ENCODE data around the gene OR5H15. TPM values are rescaled to one million over a fixed set of nuclear protein-coding genes. Genes with fewer than 3 reads are reported as not detected.
"Not testable (repeated sequence)": the region's sequence is repeated elsewhere in the genome, so short reads cannot be mapped to it uniquely, and the experiment has no call there.

Gene OR5H15
- not detected in 2 replicates for total RNA-seq

DNA sequence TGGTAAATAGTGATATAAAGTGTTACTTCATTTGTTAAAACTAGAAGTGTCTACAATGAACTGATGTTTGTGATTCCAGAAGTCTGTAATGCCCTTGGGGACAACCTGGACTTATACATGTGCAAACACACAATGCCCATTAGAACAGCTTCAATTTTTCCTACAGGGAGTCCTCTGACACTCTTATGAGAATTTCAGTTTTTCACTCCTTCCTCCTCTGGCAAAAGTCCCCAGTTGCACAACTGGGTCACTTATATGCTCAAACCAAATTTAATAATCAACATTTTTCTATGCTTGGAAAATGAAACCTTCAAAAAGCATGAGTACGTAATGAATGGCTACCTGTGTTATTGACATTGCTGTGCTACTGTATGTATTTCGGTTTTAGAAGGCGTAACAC lies at the start of gene OR5H15:
TSS of gene OR5H15 (plus strand) at position 301 of the 400 bp plus-strand sequence. CDS start 2,004 bp downstream, outside the sequence.
- intact Hi-C loops (cut with micrococcal nuclease) = no loop called here

DNA sequence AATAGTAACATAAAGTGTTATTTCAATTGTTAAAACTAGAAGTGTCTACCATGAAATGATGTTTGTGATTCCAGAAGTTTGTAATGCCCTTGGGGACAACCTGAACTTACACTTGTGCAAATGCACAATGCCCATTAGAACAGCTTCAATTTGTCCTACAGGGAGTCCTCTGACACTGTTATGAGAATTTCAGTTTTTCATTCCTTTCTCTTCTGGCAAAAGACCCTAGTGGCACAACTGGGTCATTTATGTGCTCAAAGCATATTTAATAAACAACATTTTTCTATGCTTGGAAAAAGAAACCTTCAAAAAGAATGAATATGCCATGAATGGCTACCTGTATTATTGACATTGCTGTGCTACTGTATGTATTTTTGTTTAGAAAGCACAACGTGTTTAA lies 36.1 kb upstream of the OR5H15 start, which contains the start of gene OR5H1:
TSS of gene OR5H1 (plus strand) at position 301 of the 400 bp plus-strand sequence. CDS start 1,977 bp downstream, outside the sequence.
- intact Hi-C loops (cut with micrococcal nuclease) = no loop called here

DNA sequence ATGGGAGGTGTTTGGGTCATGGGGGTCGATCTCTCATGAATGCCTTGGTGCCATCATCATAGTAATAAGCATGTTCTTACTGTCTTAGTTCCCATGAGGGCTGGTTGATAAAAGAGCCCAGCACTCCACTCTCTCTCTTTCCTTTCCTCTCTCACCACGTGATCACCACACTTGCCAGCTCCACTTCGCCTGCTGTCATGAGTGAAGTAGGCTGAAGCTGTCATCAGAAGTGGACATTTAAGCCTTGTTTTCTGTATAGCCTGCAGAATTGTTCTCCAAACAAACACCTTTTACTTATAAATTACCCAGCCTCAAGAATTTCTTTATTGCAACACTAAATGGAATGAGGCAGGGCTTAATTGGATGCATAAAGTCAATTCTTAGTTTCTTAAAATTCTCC lies 29.9 kb upstream of the OR5H15 start:
- intact Hi-C loops (cut with micrococcal nuclease) = no loop called here

DNA sequence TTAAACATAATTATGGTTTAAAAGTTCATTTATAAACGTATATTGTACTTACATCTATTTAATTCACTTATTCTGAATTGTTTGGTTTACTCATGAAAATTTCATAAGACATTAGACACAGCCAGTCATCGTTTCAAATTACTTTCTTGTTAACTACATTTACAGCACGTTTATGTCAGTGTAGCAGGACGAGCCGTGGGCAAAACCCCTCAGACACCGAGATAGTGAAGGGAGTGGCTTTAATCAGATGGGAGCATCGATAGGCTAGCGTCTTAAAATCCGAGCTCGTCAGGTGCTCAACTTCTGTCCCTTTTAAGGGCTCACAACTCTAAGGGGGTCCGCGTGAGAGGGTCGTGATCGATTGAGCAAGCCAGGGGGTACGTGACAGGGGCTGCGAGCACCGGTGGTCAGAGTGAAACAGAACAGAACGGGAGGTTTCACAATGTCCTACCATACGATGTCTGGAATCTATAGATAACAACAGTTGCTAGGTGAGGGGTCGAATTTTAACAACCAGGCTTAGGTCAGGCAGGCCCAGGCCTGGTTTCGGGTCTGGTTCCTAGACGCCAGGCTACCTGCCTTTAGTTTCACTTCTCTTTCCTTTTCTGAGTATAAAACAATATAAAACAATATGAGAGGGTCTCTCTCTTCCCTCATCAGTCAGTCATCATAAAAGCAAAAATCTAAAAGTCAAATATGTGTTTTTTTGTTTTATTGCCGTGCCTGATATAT lies 28.5 kb upstream of the OR5H15 start:
- intact Hi-C loops (cut with micrococcal nuclease) = not testable (repeated sequence)

DNA sequence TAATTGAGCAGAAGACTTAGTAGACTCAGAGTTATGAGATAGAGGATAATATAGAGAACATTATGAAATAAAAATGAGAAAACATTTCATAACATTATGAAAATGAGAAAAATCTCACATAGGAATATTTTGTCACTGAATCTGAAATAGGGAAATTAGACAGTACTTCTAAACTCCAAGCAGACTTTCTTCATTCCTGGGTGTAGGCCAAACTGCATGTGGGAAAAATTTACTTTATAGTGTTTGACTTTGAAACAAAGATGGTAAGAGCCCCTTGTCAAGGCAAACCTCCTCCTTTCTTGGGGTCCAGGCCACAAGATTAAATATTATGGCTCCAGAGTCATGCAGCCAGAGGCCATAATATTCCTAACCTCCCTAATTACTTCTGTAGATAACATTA lies 26.0 kb upstream of the OR5H15 start:
- intact Hi-C loops (cut with micrococcal nuclease) = no loop called here

DNA sequence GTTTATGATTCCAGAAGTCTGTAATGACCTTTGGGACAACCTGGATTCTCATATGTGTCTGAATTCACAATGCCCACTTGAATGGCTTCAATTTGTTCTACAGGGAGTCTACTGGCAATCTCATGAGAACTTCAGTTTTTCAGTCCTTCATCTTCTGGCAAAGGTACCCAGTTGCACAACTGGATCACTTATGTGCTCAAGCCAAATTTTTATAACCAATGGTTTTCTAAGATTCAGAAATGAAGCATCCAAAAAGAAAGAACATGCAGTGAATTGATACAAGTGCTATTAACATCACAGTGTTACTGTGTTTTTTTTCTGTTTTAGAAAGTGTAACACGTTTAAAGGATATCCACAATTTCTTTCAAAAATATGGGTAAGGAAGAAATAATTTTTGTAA lies 19.3 kb upstream of the OR5H15 start, which contains the start of gene OR5H14:
TSS of gene OR5H14 (plus strand) at position 301 of the 400 bp plus-strand sequence. CDS start 1,907 bp downstream, outside the sequence.
- intact Hi-C loops (cut with micrococcal nuclease) = no loop called here

DNA sequence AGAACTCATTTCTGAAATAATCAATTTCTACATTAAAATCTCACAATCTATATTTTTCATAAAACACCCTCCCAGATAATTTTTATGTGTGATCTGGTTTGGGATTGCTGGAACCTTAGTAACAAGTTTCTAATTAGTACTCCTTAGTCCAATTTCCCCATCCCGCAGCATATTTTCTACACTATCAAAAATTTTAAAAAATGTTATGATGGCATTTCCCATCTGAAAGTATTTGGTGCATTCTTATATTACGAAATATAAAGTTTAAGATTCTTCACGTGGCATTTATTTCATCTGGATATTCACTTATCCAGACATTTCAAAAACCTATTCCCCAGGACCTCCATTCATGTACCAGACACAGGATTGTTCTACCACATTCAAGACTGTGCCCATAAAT lies 17.7 kb upstream of the OR5H15 start:
- intact Hi-C loops (cut with micrococcal nuclease) = no loop called here

DNA sequence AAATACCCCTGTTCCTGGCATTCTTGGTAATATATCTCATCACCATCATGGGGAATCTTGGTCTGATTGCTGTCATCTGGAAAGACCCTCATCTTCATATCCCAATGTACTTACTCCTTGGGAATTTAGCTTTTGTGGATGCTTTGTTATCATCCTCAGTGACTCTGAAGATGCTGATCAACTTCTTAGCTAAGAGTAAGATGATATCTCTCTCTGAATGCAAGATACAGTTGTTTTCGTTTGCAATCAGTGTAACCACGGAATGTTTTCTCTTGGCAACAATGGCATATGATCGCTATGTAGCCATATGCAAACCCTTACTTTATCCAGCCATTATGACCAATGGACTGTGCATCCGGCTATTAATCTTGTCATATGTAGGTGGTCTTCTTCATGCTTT lies 17.0 kb upstream of the OR5H15 start:
- intact Hi-C loops (cut with micrococcal nuclease) = not testable (repeated sequence)

DNA sequence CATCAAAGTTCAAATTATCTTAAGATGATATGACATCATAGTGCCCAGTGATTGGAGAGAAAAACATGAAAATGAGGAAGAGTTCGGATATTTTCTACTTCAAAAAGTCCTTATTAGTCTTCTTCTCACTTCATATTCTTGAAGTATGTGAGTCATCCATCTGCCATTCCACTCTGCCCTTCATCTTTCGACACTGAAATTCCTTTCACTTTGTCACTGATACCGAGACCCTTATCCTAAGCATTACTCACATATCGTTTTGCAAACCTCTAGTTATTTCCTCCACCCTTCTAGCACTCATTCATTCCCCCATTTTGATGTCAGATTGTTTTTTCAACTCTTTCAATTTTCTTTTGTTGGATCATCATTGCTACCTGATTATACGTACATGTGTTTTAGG lies 15.3 kb upstream of the OR5H15 start:
- intact Hi-C loops (cut with micrococcal nuclease) = no loop called here

DNA sequence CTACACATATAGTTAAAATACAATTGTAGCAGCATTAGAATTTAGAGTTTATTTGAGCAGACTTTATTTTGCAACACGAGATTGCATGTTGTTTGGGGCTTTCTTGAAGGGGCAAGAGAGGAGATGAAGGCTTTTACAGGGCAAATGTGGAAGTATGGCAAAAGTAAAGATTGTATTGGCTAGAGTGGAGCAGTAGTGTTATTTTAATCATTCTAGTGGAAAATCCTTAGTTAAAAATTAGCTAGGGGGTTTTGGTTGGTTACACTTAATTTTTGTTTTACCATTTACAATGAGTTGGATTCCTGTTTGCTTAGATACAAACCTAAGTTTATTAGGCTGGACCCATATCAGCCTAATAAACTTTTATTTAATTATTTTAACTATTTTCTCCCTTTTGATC lies 4.6 kb downstream of the OR5H15 start:
- intact Hi-C loops (cut with micrococcal nuclease) = no loop called here

DNA sequence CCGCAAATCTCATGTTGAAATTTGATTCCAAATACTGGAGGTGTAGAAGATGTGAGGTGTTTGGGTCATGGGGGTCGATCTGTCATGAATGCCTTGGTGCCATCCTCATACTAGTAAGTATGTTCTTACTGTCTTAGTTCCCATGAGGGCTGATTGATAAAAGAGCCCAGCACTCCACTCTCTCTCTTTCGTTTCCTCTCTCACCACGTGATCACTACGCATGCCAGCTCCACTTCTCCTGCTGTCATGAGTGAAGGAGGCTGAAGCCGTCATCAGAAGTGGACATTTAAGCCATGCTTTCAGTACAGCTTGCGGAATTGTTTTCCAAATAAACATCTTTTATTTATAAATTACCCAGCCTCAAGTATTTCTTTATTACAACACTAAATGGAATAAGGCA lies 6.1 kb downstream of the OR5H15 start:
- intact Hi-C loops (cut with micrococcal nuclease) = no loop called here

DNA sequence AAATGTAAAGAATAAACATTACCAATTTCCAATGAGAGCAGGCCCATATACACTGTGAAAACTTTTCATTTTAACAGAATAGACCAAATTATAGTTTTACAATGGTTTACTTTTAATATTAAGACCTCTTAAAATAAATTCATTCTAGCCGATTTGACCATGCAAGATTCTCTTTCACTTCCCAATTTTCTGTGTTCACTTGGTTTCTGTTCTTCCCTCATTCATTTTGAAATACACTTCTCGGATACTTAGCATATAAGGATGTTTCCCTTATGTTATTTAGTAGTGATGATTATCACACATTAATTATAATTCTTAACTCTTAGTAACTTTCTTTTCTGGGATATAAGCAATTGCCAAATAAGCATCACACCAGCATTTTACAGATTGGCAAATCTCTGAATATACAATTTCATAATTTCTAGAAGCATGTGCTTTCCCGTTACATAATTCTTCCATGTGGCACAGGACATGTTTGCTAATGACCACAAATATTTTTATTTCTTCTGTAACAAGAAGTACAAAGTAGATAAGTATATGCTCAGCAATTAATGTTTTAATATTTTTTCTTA lies 13.9 kb downstream of the OR5H15 start:
- intact Hi-C loops (cut with micrococcal nuclease) = loop anchor here (10.0 kb wide), 1 partner anchor 334 kb away; no protein-coding TSS in a partner anchor

DNA sequence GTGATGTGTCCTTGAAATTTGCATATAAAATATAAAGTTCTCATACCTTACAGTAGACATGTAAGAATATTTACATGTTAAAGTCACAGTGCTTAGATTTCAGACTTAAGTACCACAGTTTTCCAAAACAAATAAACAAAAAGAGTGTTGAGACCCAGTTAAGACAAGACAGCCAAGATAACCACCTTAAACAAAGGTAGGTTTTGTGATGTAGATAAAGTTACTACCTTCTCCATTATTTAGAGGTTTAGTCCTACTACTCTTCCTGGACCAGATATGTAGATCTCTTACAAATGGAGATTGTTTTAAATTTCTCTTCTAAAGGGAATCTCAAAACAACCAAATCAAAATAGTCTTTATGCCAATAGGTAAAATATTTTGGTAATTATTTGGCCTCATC lies 15.7 kb downstream of the OR5H15 start:
- intact Hi-C loops (cut with micrococcal nuclease) = loop anchor here (10.0 kb wide), 1 partner anchor 333 kb away; no protein-coding TSS in a partner anchor

DNA sequence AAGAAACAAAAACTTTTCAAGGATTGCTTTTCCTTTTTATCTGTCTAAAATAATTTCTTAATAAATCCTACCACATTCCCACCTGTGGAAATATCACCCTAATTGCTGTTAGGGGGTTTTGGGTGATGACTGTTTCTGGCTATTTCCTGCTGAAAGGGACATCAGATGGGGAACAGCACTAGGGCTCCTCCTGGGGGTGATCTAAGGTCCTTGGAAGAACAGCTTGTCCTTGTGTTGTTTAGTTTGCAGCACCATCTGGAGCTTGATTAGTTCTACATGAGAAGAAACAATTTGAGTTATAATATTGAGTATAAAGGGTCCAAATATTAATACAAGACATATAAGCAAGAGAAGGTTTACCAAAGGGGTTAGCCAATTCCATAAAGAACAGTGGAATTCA lies 18.7 kb downstream of the OR5H15 start:
- intact Hi-C loops (cut with micrococcal nuclease) = loop anchor here (5.0 to 10.0 kb wide), 2 partner anchors 330 to 407 kb away; partner anchors contain the start of gene CPOX

DNA sequence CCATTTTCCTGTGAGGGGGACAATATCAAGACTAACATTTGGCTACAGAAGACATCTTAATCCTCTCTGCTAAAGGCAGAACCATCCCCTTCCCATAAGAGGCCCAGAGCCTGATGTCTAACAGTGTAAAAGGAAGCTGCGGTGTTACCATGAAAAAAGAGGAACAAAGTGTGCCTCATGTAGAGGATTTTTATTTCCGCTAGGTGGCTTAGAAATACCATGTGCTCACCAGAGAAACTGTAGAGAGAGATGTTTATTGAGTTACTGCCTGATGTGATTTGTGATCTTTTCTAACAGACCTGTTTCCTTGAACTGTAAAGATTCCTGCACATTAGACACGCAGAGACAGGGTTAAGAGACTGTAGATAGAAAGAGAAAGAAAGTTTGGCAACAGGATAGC lies 22.0 kb downstream of the OR5H15 start:
- intact Hi-C loops (cut with micrococcal nuclease) = loop anchor here (1.0 to 10.0 kb wide), 6 partner anchors 141 to 624 kb away; partner anchors contain the start of gene CPOX

DNA sequence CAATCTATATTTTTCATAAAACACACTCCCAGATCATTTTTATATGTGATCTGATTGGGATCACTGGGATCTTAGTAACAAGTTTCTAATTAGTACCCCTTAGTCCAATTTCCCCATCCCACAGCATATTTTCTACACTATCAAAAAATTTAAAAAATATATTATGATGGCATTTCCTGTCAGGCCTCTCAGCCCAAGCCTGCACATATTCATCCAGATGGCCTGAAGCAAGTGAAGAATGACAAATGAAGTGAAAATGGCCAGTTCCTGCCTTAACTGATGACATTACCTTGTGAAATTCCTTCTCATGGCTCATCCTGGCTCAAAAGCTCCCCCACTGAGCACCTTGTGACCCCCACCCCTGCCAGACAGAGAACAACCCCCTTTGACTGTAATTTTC lies 24.4 kb downstream of the OR5H15 start:
- intact Hi-C loops (cut with micrococcal nuclease) = not testable (repeated sequence)

DNA sequence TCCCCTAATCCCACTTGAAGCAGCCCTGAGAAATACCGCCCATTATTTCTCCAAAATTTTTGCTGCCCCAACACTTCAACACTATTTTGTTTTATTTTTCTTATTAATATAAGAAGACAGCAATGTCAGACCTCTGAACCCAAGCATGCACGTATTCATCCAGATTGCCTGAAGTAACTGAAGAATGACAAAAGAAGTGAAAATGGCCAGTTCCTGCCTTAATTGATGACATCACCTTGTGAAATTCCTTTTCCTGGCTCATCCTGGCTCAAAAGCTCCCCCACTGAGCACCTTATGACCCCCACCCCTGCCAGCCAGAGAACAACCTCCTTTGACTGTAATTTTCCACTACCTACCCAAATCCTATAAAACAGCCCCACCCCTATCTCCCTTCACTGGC lies 29.8 kb downstream of the OR5H15 start:
- intact Hi-C loops (cut with micrococcal nuclease) = not testable (repeated sequence)

DNA sequence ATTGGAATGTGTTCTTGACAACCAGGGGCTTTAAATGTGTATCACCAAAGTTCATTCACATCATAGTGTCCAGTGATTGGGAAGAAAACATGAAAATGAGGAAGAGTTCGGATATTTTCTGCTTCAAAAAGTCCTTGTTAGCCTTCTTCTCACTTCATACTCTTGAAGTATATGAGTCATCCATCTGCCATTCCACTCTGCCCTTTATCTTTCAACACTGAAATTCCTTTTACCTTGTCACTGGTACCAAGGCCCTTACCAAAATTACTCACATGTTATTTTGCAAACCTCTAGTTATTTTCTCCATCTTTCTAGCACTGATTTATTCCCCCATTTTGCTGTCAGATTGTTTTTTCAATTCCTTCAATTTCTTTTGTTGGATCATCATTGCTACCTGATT lies 32.5 kb downstream of the OR5H15 start:
- intact Hi-C loops (cut with micrococcal nuclease) = no loop called here

DNA sequence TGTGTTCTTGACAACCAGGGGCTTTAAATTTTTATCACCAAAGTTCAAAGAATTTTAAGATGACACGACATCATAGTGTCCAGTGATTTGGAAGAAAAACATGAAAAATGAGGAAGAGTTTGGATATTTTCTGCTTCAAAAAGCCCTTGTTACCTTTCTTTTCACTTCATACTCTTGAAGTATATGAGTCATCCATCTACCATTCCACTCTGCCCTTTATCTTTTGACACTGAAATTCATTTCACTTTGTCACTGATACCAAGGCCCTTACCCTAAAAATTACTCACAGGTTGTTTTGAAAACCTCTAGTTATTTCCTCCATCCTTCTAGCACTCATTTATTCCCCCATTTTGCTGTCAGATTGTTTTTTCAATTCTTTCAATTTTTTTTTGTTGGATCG lies 42.7 kb downstream of the OR5H15 start:
- intact Hi-C loops (cut with micrococcal nuclease) = no loop called here

DNA sequence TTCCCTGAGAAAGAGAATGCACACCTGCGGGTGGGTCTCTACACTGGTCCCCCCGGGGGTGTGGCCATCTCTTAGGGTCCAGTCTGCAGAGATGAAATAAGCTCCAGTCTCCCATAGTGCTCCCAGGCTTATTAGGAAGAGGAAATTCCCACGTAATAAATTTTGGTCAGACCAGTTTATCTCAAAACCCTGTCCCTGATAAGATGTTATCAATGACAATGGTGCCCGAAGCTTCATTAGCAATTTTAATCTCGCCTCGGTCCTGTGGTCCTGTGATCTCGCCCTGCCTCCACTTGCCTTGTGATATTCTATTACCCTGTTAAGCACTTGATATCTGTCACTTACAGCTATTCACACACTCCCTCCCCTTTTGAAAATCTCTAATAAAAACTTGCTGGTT lies 46.8 kb downstream of the OR5H15 start:
- intact Hi-C loops (cut with micrococcal nuclease) = no loop called here

DNA sequence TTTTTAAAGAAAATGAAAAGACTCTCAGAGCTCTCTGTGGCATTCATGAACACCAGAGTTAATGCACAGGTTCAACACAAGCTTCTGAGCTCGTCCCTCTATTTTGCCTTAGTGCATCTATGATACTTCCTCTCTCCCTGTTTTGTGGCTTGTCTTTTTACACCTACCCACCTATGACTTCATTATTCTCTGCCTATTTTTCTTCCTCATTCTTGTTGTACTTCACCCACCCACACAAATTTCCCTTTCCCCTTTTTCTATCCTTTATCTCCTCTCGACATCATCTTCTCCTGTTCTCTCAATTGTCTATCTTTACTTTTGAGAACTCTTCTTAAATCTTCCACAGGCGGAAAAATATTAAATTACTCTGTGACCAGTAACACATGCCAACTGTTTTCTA lies 48.6 kb downstream of the OR5H15 start:
- intact Hi-C loops (cut with micrococcal nuclease) = no loop called here

All from T-helper 1 cell treated with Interleukin-12 subunit alpha and Interleukin-12 subunit beta and Interleukin-4 antibody, amounts not matched to agents 30 ng/mL and 1 ng/mL, for 36 hours (primary cell).